H9 (cell line): ENCODE measurements around the gene CFAP54. TPM values are rescaled to one million over a fixed set of nuclear protein-coding genes. Genes with fewer than 3 reads are reported as not detected.

Experiments used
- DNase-seq: peaks from one replicate; pipeline ENCODE4 v3.0.0-alpha.2; 2017
- H2AFZ ChIP-seq: one replicate; pipeline ENCODE4 v1.6.1; 2013; ENCODE audit warnings: mild to moderate bottlenecking, low read length, control low read depth, moderate library complexity
- H2AK5ac ChIP-seq: 2 replicates; pipeline ENCODE4 v1.6.1; 2013; ENCODE audit warnings: low read length, control low read depth, mixed read lengths; ENCODE audit not compliant: insufficient read length
- H2BK120ac ChIP-seq: one replicate; pipeline ENCODE4 v1.6.1; 2013; ENCODE audit warnings: low read depth, mild to moderate bottlenecking, low read length, control low read depth, inconsistent platforms; ENCODE audit not compliant: poor library complexity, severe bottlenecking
- H2BK12ac ChIP-seq: 2 replicates; pipeline ENCODE4 v1.6.1; 2013; ENCODE audit warnings: low read length, control low read depth, mixed read lengths, low read depth; ENCODE audit not compliant: insufficient read length
- H2BK15ac ChIP-seq: 2 replicates; pipeline ENCODE4 v1.6.1; 2013; ENCODE audit warnings: low read depth, low read length, control low read depth
- H2BK20ac ChIP-seq: one replicate; pipeline ENCODE4 v1.6.1; 2013; ENCODE audit warnings: low read depth, mild to moderate bottlenecking, low read length, control low read depth, inconsistent platforms; ENCODE audit not compliant: poor library complexity, severe bottlenecking
- H2BK5ac ChIP-seq: 2 replicates; pipeline ENCODE4 v1.6.1; 2013; ENCODE audit warnings: low read length, control low read depth, mixed read lengths; ENCODE audit not compliant: insufficient read length
- H3K14ac ChIP-seq: 2 replicates; pipeline ENCODE4 v1.6.1; 2013; ENCODE audit warnings: low read length, control low read depth; ENCODE audit not compliant: insufficient read depth
- H3K18ac ChIP-seq: 2 replicates; pipeline ENCODE4 v1.6.1; 2013; ENCODE audit warnings: low read depth, mild to moderate bottlenecking, mixed read lengths, low read length, control low read depth; ENCODE audit not compliant: insufficient read length
- H3K23ac ChIP-seq: 2 replicates; pipeline ENCODE4 v1.6.1; 2013; ENCODE audit warnings: low read length, control low read depth, mixed read lengths, low read depth; ENCODE audit not compliant: insufficient read length
- H3K23me2 ChIP-seq: 2 replicates; pipeline ENCODE4 v1.6.1; 2013; ENCODE audit warnings: low read depth, mild to moderate bottlenecking, mixed read lengths, low read length, control low read depth; ENCODE audit not compliant: insufficient read length, poor library complexity, severe bottlenecking
- H3K27ac ChIP-seq: 2 replicates; pipeline ENCODE4 v1.5.1; 2013; ENCODE audit warnings: low read length, control low read depth, mixed read lengths, low read depth; ENCODE audit not compliant: insufficient read length
- H3K27me3 ChIP-seq: 2 replicates; pipeline ENCODE4 v1.6.1; 2013; ENCODE audit warnings: low read length, control low read depth, inconsistent platforms; ENCODE audit not compliant: insufficient read depth
- H3K4ac ChIP-seq: 2 replicates; pipeline ENCODE4 v1.6.1; 2013; ENCODE audit warnings: low read depth, mild to moderate bottlenecking, control low read depth, inconsistent platforms, low read length, moderate library complexity
- H3K4me1 ChIP-seq: 2 replicates; pipeline ENCODE4 v1.6.1; 2013; ENCODE audit warnings: low read length, control low read depth, inconsistent platforms; ENCODE audit not compliant: insufficient read depth
- H3K4me2 ChIP-seq: 2 replicates; pipeline ENCODE4 v1.6.1; 2013; ENCODE audit warnings: low read length, control low read depth, mixed read lengths; ENCODE audit not compliant: insufficient read length, insufficient read depth
- H3K56ac ChIP-seq: 2 replicates; pipeline ENCODE4 v1.6.1; 2013; ENCODE audit warnings: low read depth, mild to moderate bottlenecking, mixed read lengths, low read length, control low read depth; ENCODE audit not compliant: insufficient read length
- H3K79me1 ChIP-seq: 2 replicates; pipeline ENCODE4 v1.6.1; 2013; ENCODE audit warnings: low read depth, mild to moderate bottlenecking, moderate library complexity, low read length, control low read depth, inconsistent platforms; ENCODE audit not compliant: insufficient read depth, poor library complexity, severe bottlenecking
- H3K79me2 ChIP-seq: 2 replicates; pipeline ENCODE4 v1.6.1; 2013; ENCODE audit warnings: low read length, control low read depth, inconsistent platforms; ENCODE audit not compliant: insufficient read depth
- H3K9ac ChIP-seq: 2 replicates; pipeline ENCODE4 v1.6.1; 2013; ENCODE audit warnings: low read length, control low read depth, mixed read lengths; ENCODE audit not compliant: insufficient read length; ENCODE audit errors: extremely low read depth
- H3K9me3 ChIP-seq: one replicate; pipeline ENCODE4 v1.6.1; 2013; ENCODE audit warnings: low read depth, low read length, inconsistent platforms; ENCODE audit not compliant: control insufficient read depth
- H3T11ph ChIP-seq: one replicate; pipeline ENCODE4 v1.6.1; 2013; ENCODE audit warnings: mild to moderate bottlenecking, low read length, control low read depth, inconsistent platforms
- H4K20me1 ChIP-seq: one replicate; pipeline ENCODE4 v1.6.1; 2013; ENCODE audit not compliant: control insufficient read depth, insufficient read length, insufficient read depth
- H4K5ac ChIP-seq: 2 replicates; pipeline ENCODE4 v1.6.1; 2013; ENCODE audit warnings: low read depth, mild to moderate bottlenecking, mixed read lengths, low read length, control low read depth; ENCODE audit not compliant: insufficient read length
- H4K8ac ChIP-seq: replicated peaks from 2 replicates; pipeline ENCODE4 v1.6.1; 2013; ENCODE audit warnings: low read length, control low read depth, mixed read lengths, low read depth; ENCODE audit not compliant: insufficient read length
- H4K91ac ChIP-seq: 2 replicates; pipeline ENCODE4 v1.6.1; 2013; ENCODE audit warnings: low read depth, mild to moderate bottlenecking, moderate library complexity, mixed read lengths, low read length, control low read depth; ENCODE audit not compliant: insufficient read length
- H3K27ac Mint-ChIP-seq, 3 experiments: 2 replicates in 2 of 3; 3 replicates in 1 of 3; pipeline ENCODE4 v1.8.0; 2020 to 2021; ENCODE audit warnings: mixed read lengths in 3 of 3, mild to moderate bottlenecking in 1 of 3, moderate library complexity in 1 of 3
- H3K27me3 Mint-ChIP-seq: 2 replicates; pipeline ENCODE4 v1.8.0; 2021; ENCODE audit warnings: low read depth, mild to moderate bottlenecking, moderate library complexity, mixed read lengths
- H3K36me3 Mint-ChIP-seq, 3 experiments: 2 replicates in 2 of 3; 3 replicates in 1 of 3; pipeline ENCODE4 v1.8.0; 2020 to 2021; ENCODE audit warnings: low read depth in 3 of 3, mixed read lengths in 3 of 3; ENCODE audit not compliant: insufficient read depth in 1 of 3
- H3K4me1 Mint-ChIP-seq, 2 experiments: 2 replicates each; pipeline ENCODE4 v1.8.0; 2020; ENCODE audit warnings: mixed read lengths in 2 of 2
- H3K4me3 Mint-ChIP-seq, 2 experiments: 2 replicates in 1 of 2; 3 replicates in 1 of 2; pipeline ENCODE4 v1.8.0; 2020 to 2021; ENCODE audit warnings: mild to moderate bottlenecking in 2 of 2, mixed read lengths in 2 of 2, moderate library complexity in 1 of 2
- H3K9me3 Mint-ChIP-seq, 2 experiments: 2 replicates in 1 of 2; 3 replicates in 1 of 2; pipeline ENCODE4 v1.8.0; 2020; ENCODE audit warnings: mild to moderate bottlenecking in 2 of 2, mixed read lengths in 2 of 2, moderate library complexity in 1 of 2
- WGBS: extraction: QIAGEN DNeasy Blood & Tissue Kit; methylation state at CpG from one replicate; pipeline ENCODE4 v1.1.7; 2013; ENCODE audit warnings: missing lambda C conversion rate, low lambda C conversion rate, mixed read lengths; ENCODE audit not compliant: insufficient read length; ENCODE audit errors: extremely low coverage; 5-methylcytosine and 5-hydroxymethylcytosine counted together
- total RNA-seq: library from RNA; stranded (reverse); gene quantifications from 2 replicates; pipeline ENCODE4 v1.2.1, GENCODE V29; 2021
- TF ChIP-seq, protein P1 (sequence below): fragments of 200-600 bp; sonication (generic); conservative IDR thresholded peaks from 3 replicates; pipeline ENCODE4 v1.8.0; 2021; ENCODE audit warnings: antibody characterized with exemption, mild to moderate bottlenecking

CFAP54 gene
- total RNA-seq, 1 experiment from 2014 or later = 0.24 TPM

DNA sequence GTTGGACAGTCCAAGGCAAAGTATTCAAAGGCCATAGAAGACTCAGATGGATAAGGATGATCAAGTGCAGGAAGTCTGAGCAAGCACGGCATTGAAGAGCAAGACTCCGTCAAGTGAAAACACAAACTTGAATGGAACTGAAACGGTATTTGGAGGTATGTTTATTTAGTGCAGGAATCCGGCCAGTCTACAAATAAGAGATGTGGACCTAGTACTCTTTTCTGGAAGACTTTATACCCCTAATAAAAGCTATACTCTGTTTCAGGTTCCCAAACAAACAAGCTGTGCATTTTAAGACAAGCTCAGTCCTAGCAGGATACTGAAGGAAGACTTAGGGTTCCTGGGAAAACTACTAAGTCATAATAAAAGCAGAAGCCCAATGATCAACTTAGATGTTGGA is 316.9 kb downstream of the CFAP54 start:
- H2BK12ac ChIP-seq = no peak overlapping the region
- Mint-ChIP-seq H3K27me3 (no peaks in the 10 kb centered on the region), H3K4me1 (peaks cover 6 to 11% of the 10 kb centered on the region in 2 experiments), H3K9me3 (peaks cover 3 to 5% of the 10 kb centered on the region in 2 experiments; a peak in 3 of 5 replicates), H3K4me3 (no peak overlapping the region), H3K36me3 (0 out of 7 replicates have a peak, but pooled peaks cover 0 to 1% (median 0%) of the 10 kb centered on the region in 3 experiments), H3K27ac (no peak overlapping the region)
- no peak overlapping the region for H2AFZ ChIP-seq
- no peak overlapping the region for H2BK20ac ChIP-seq
- H3K9me3 ChIP-seq = no peaks in the 10 kb centered on the region
- no peaks in the 10 kb centered on the region; the same call in 1 of the 2 replicates for H3K27me3 ChIP-seq
- H3K9ac ChIP-seq = no peak overlapping the region
- H2BK120ac ChIP-seq = no peak overlapping the region
- H3K4me1 ChIP-seq = no peaks in the 10 kb centered on the region; the same call in 1 of the 2 replicates
- H4K5ac ChIP-seq = no peak overlapping the region
- H3K4me2 ChIP-seq = no peak overlapping the region
- no peak overlapping the region for H3K4ac ChIP-seq
- no peak overlapping the region for H2AK5ac ChIP-seq
- H2BK15ac ChIP-seq = no peak overlapping the region
- DNase-seq = no peak
- H2BK5ac ChIP-seq = no peak overlapping the region
- TF ChIP-seq, protein P1, sequence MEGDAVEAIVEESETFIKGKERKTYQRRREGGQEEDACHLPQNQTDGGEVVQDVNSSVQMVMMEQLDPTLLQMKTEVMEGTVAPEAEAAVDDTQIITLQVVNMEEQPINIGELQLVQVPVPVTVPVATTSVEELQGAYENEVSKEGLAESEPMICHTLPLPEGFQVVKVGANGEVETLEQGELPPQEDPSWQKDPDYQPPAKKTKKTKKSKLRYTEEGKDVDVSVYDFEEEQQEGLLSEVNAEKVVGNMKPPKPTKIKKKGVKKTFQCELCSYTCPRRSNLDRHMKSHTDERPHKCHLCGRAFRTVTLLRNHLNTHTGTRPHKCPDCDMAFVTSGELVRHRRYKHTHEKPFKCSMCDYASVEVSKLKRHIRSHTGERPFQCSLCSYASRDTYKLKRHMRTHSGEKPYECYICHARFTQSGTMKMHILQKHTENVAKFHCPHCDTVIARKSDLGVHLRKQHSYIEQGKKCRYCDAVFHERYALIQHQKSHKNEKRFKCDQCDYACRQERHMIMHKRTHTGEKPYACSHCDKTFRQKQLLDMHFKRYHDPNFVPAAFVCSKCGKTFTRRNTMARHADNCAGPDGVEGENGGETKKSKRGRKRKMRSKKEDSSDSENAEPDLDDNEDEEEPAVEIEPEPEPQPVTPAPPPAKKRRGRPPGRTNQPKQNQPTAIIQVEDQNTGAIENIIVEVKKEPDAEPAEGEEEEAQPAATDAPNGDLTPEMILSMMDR = no peak
- H3K23ac ChIP-seq = no peak overlapping the region
- H3K79me1 ChIP-seq = no peaks in the 10 kb centered on the region
- no peak overlapping the region for H4K8ac ChIP-seq
- H3K27ac ChIP-seq = no peak overlapping the region
- H3K18ac ChIP-seq = no peak overlapping the region
- no peaks in the 10 kb centered on the region for H3K23me2 ChIP-seq
- no peaks in the 10 kb centered on the region for H3K79me2 ChIP-seq
- WGBS = no CpG with 5 or more reads among the region's 4 CpGs
- no peaks in the 10 kb centered on the region for H4K20me1 ChIP-seq
- no peak overlapping the region for H3T11ph ChIP-seq
- no peak overlapping the region for H3K14ac ChIP-seq
- H4K91ac ChIP-seq = no peak overlapping the region
- no peak overlapping the region for H3K56ac ChIP-seq
